ENCODE measurements around the gene AGAP3.

Gene AGAP3

DNA sequence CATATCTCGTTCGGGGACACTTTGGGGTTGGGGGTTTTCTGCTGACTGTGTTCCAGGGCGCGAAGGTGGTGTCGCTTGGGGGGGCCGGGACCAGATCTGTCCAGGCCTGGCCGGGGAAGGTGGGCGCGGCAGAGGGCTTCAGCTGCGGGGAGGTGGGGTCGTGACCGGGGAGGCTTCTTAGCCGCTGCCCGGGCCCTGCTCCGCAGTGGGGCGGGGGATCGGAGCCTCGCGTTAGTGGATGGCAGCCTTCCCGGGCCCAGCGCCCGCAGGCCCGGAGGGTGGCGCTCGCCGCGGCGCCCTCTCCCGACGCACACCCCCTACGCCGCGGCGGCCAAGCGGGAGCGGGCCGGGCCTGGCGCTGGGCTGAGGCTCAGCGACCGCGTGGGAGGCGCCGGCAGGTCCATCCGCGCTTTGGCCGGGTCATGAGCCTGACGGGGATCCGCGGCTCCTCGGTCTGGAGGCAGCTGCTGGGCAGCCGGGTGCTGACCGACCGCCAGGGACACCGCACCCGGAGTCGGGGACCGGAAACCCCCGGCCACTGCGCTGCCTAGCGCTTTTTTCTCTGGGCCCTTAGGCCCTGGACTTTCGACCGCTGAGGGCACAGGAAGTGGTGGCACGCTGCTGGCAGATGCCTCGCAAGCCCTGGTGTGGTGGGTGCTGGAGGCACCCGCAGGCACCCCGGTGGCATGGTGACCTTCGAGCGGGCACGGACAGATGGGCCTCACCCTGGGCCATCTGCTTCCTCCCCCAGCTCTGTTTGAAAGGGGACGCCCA, 1.2 kb downstream of the AGAP3 start:
- H3K4me1 Mint-ChIP-seq: peaks cover 46% of the 10 kb centered on the region
- peaks cover 10% of the 10 kb centered on the region for H3K36me3 Mint-ChIP-seq
- DNase-seq (ENCODE audit: low spot score in 2 of 2) (peak in 1 of 2 donors; percentile 76), ATAC-seq (peak; percentile 38)
- peak overlapping the region; percentile 98 for H3K4me3 Mint-ChIP-seq
- no peaks in the 10 kb centered on the region for H3K9me3 Mint-ChIP-seq
- peak overlapping the region; percentile 37 for H3K27ac Mint-ChIP-seq

DNA sequence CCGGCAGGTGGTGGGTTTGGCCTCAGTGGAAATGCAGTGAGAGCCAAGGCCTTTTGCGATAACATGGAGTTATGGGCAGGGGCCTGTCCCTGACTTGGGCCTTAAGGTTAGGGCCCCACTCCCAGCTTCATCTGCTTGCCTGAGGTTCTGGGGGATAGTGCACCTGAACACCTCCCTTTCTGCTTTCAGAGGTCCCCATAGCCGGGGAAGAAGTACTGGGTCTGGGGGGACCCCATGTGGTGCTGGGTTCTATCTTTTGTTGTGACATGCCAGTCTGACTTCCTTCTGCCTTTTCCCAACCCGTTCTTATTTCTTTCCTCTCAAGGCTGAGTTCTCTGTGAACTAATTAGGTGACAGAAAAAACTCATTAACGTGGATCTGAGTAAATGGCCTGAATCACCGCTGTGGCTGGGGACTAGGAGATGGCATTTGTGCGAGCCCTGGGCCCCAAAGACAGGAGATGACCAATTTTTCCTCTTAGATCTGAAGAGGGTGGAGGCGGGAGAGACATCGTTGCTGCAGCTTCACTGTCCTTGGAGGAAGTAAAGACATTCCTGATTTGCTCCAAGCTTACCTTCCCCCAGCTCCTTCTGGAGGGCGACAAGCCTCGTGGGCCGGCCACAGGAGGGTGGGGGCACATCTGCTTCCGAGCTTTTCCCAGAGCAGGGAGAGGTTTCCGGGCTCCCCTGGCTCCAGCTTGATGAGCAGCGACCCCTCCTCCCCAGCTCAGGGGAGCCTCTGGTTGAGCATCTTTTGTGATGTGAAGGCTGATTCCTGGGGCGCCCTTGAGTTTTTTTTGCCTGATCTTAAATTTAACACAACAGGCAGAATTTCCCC, 2.0 kb downstream of the AGAP3 start:
- DNase-seq (ENCODE audit: low spot score in 2 of 2) (no peak), ATAC-seq (no peak)
- H3K4me3 Mint-ChIP-seq: peak overlapping the region; percentile 98
- H3K4me1 Mint-ChIP-seq: peaks cover 40% of the 10 kb centered on the region
- peaks cover 10% of the 10 kb centered on the region for H3K36me3 Mint-ChIP-seq
- no peak overlapping the region for H3K27ac Mint-ChIP-seq
- H3K9me3 Mint-ChIP-seq: no peaks in the 10 kb centered on the region

DNA sequence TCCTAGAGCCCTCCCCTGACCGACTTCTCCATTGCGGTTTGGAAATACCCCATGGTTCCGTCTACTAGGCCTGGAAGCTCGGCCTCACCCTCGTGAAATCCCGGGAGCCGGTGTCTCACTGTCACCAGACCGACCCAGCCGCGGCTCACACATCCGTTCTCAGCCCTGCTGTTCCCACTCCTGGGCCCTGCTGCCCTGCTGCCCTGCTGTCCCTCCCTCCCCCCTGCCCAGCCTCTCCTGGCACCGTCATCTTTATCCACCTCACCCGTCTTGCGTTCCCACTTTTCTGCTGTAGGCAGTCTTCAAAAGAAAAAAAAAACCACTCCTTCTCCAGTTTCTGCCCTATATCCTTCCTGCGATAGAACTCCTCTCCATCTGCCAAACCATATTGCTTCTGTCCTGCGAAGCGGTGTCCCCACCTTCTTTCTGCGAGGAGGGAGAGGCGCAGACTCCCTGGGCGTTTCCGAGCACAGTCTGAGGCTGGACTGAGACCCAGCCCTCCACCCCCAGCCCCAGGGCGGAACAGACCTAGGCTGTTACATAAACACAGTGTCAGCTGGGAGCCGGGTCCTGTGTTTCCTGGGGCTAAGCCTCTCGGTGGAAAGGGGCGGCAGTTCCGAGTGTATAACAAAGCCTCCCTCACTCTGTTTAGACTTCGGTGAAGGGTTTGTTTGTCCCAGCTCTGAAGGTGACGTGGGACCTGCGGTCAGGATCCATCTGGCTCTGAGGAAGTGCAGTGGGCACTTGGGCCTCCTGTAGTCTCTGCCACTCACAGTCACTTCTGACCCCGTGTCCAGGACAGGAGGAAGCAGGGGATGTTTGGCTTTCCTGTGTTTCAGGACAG, 2.8 kb downstream of the AGAP3 start:
- H3K4me3 Mint-ChIP-seq: peak overlapping the region; percentile 43
- H3K4me1 Mint-ChIP-seq: peaks cover 35% of the 10 kb centered on the region
- H3K27ac Mint-ChIP-seq: peak overlapping the region; percentile 26
- ATAC-seq (no peak), DNase-seq (ENCODE audit: low spot score in 2 of 2) (no peak)
- H3K36me3 Mint-ChIP-seq: peaks cover 10% of the 10 kb centered on the region
- H3K9me3 Mint-ChIP-seq: no peaks in the 10 kb centered on the region

DNA sequence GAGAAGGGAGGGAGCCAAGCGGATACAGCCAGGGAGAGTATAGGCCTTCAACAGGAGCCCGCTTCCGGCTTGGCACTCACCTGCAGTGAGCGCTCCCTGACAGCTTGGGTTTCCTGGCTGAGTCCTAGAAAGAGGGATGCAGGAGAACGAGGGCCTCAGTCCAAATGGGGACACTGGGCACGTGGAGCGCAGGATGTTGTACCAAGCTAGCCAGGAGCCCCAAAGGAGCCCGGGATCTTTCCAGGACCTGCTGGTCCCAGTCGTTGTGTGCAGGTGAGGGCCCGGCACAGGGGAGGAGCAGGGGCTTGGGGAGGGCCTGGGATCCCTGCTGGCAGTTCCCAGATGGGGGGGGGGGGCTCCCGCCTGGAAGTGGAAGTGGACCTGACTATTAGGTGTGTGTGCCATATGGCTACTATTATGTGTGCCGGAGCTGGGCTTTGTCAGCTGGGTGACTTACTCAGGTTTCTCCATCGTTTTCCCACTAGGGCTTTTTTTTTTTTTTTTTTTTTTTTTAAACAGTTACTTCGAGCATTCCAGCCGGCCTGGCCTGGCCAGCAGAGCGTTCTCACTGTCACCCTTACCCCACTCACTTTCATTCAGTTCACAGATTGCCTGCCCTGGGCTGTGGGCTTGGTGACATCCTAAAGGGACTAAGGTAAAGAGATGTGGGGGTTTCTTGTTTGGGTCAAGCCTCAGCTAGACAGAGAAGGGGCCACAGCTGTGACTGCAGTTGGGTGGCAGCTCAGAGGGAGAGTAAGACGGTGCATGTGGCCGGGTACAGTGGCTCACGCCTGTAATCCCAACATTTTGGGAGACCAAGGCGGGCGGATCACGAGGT, 3.8 kb downstream of the AGAP3 start:
- no peak for ATAC-seq
- Mint-ChIP-seq H3K27ac (no peak overlapping the region), H3K4me1 (peaks cover 35% of the 10 kb centered on the region), H3K9me3 (no peaks in the 10 kb centered on the region), H3K4me3 (no peak overlapping the region), H3K36me3 (peaks cover 9% of the 10 kb centered on the region)
- no peak for DNase-seq (ENCODE audit: low spot score in 2 of 2)

DNA sequence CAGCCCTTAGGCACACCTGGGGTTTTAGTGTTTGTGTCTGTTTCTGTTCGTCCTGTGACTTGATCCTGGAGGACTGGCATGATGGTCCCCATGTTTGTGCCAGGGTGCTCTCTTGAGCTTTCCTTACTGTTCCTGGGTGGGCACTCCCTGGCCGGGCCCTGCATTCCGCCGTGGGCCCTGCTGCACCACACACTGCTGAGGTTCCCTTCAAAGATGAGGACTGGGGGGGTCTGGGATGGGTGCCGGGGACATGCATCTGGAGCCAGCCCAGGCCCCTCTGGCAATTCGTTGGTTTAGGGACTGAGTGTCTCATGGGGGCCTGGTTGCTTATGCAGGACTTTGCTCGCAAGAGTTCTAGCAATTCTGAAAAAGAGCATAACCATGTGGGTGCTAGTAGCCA, 4.7 kb downstream of the AGAP3 start:
- Mint-ChIP-seq H3K4me1 (peaks cover 26% of the 10 kb centered on the region), H3K36me3 (peaks cover under 1% of the 10 kb centered on the region), H3K4me3 (no peak overlapping the region), H3K9me3 (no peaks in the 10 kb centered on the region), H3K27ac (no peak overlapping the region)
- no peak for ATAC-seq
- DNase-seq (ENCODE audit: low spot score in 2 of 2): no peak

DNA sequence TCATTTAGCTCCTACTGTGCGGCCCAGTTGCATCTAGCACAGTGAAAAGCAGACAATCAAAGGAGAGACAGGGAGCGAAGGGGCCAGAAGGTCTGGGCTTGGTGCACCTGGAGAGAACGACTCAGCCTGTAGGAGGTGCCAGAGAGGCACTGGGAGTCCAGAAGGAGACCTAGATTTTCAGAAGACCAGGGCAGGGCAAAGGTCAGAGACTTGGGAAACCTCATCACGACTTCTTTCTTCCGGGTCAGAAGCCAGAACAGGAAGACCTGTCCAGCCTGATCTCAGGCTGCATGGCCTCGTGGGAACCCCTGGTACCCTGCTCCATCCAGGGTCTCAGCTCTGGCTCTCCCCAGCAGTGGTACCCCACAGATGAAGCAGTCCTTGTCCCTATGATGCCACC, 5.2 kb downstream of the AGAP3 start:
- DNase-seq (ENCODE audit: low spot score in 2 of 2): no peak
- no peaks in the 10 kb centered on the region for H3K36me3 Mint-ChIP-seq
- no peak for ATAC-seq
- peaks cover 26% of the 10 kb centered on the region for H3K4me1 Mint-ChIP-seq
- H3K4me3 Mint-ChIP-seq: no peak overlapping the region
- no peaks in the 10 kb centered on the region for H3K9me3 Mint-ChIP-seq
- no peak overlapping the region for H3K27ac Mint-ChIP-seq

DNA sequence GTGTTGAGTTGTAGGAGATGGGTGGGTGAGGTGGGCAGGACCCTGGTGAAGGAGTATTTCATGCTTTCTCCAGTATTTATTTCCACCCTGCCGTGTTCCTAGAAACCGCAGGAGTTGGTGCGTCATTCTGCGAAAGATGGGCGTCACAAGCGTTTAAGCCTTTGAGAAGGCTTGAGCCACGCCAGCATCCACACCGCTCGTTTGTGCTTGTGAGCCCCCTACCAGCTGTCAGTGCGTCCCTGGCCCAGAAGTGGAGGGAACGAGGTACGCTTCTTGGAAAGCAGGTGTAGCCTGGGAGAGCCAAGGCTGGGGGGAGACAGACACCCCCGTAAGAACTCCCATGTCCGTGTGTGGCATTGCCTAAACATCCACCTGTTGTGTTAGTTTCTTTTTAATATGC, 5.7 kb downstream of the AGAP3 start:
- ATAC-seq (no peak), DNase-seq (ENCODE audit: low spot score in 2 of 2) (no peak)
- H3K4me3 Mint-ChIP-seq: no peak overlapping the region
- peaks cover 26% of the 10 kb centered on the region for H3K4me1 Mint-ChIP-seq
- no peak overlapping the region for H3K27ac Mint-ChIP-seq
- H3K9me3 Mint-ChIP-seq: no peaks in the 10 kb centered on the region
- no peaks in the 10 kb centered on the region for H3K36me3 Mint-ChIP-seq

DNA sequence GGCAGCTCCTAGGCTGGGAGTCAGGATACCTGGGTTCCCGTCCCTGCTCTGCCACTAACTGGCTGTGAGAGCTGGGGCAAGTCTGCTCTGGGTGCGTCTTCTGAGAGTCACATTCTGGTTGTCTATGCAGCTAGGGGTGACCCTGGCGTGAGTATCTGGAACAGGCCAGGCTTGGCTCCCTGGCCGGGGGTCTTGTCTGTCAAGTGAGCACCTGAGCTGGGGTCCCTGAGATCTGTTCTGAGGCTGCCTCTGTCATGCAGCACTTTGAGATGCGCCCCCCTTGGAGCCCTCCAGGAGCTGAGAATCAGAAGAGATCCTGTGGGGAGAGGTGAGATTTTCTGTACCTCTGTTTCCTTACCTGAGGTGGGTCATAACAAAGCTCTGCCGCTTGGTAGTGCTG, 7.5 kb downstream of the AGAP3 start:
- Mint-ChIP-seq H3K4me1 (peaks cover 25% of the 10 kb centered on the region), H3K4me3 (no peak overlapping the region), H3K27ac (no peak overlapping the region), H3K36me3 (no peaks in the 10 kb centered on the region), H3K9me3 (no peaks in the 10 kb centered on the region)
- ATAC-seq (no peak), DNase-seq (ENCODE audit: low spot score in 2 of 2) (no peak)

DNA sequence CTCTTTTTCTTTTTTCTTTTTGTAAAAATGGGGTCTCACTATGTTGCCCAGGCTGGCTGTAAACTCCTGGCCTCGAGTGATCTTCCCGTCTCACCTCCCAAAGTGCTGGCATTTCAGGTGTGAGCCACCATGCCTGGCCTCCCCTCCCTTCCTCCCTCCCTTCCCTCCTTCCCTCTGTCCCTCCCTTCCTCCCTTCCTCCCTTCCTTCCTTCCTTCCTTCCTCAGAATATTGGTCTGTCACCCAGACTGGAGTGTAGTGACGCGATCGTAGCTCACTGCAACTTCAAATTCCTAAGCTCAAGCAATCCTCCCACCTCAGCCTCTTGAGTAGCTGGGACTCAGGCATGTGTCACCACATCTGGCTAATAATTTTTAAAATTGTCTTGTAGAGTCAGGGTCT, 8.4 kb downstream of the AGAP3 start:
- Mint-ChIP-seq H3K9me3 (no peaks in the 10 kb centered on the region), H3K4me3 (no peak overlapping the region), H3K27ac (peak overlapping the region; percentile 26), H3K36me3 (no peaks in the 10 kb centered on the region), H3K4me1 (peaks cover 16% of the 10 kb centered on the region)
- ATAC-seq (no peak), DNase-seq (ENCODE audit: low spot score in 2 of 2) (no peak)

DNA sequence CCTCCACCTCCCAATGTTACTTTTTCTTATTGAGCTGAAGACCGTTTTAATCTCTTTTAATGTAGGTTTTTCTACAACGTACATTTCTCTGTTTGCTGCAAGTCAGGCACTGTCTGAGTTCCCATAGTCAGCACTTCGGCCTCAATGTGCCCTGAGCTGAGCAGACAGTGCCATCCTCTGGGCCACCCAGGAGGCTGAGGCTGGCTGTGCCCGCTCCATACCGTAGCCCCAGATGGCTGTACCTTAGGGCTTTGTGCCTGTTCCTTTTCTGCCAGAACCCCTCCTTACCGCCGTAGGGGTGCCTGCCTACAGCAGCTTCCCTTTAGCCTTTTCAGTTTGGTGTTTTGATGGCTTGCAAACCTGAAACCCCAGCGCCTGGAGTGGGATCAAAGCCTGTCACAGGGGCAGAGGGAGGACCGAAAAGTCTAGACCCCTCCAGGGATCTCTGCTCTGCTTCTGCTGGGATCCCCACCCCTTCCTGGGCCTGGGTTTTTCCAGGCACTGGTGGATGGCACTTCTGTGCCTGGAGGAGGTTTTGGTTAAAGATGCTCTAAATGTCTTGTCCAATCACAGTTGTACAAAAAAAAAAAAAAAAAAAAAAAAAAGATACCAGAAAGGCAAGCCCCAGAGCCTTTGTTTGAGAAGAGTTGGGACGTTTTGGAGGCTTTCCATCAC, 9.0 kb downstream of the AGAP3 start:
- no peaks in the 10 kb centered on the region for H3K36me3 Mint-ChIP-seq
- no peak overlapping the region for H3K4me3 Mint-ChIP-seq
- no peak for DNase-seq (ENCODE audit: low spot score in 2 of 2)
- ATAC-seq: no peak
- peak overlapping the region; percentile 26 for H3K27ac Mint-ChIP-seq
- H3K9me3 Mint-ChIP-seq: no peaks in the 10 kb centered on the region
- H3K4me1 Mint-ChIP-seq: peaks cover 13% of the 10 kb centered on the region

DNA sequence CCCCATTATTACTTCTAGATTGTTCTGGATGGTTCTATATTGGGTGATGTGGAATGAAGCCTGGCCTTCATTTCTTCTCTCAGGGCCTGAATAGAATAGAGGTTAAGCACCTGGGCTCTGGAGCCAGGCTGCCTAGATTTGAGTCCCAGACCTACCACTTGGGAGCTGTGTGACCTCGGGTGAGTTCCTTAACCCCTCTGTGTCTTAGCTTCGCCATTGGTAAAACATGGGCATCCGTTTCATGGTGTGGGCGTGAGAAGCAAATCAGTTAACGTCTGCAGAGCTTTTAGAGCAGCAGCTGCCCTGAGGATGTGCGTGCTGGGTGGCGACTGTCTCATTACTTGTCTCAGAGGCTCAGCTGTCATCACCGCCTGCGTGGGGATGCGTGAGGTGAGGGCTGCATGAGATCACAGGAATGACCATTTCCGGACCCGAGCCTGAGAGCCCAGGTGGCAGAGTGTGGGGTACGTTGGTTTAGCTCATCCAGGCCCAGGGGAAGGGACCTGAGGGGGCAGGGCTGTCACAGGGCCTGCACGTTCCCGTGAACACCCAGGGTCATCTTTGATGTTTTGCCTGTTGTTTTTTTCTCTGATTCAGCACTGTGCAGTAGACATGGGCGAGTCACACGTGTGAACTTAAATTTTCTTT, 9.7 kb downstream of the AGAP3 start:
- H3K4me1 Mint-ChIP-seq: peaks cover 13% of the 10 kb centered on the region
- no peak overlapping the region for H3K27ac Mint-ChIP-seq
- DNase-seq (ENCODE audit: low spot score in 2 of 2) (no peak), ATAC-seq (no peak)
- no peaks in the 10 kb centered on the region for H3K36me3 Mint-ChIP-seq
- H3K9me3 Mint-ChIP-seq: no peaks in the 10 kb centered on the region
- no peak overlapping the region for H3K4me3 Mint-ChIP-seq

DNA sequence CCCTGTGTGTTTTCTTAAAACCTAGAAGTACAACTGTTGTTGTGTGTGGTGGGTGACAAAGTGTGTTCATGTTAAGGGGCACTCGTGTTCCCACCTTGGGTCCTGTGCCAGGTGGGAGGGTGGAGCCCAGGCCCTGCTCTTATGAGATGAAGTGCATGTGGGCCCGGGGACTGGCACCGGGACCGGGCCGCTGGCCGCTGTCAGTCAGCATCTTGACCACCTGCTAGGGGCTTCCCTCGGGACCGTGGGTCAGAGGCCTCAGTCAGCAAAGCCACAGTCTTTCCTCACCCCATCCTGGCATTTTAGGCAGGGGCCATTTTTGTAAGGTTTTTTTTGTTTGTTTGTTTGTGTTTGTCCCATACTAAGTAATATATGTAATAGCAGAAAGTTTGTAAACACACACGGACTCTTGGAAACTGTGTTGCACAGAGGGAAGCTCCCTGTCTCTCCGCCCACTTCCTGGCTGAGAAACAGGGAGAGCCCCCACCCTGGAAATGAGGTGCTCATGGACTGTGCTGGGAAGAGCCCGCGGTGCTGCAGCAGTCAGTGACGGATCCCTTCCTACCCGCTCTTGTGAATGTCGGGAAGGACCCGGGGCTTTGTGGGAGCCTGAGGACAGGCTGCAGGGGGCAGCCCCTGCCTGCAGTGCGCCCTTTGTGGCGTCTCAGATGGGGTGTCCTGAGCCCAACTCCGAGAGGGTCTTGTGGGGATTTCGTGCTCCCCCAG, 13.4 kb downstream of the AGAP3 start:
- no peaks in the 10 kb centered on the region for H3K9me3 Mint-ChIP-seq
- H3K4me1 Mint-ChIP-seq: peaks cover 12% of the 10 kb centered on the region
- no peak overlapping the region for H3K27ac Mint-ChIP-seq
- peaks cover 7% of the 10 kb centered on the region for H3K36me3 Mint-ChIP-seq
- ATAC-seq (no peak), DNase-seq (ENCODE audit: low spot score in 2 of 2) (no peak)
- H3K4me3 Mint-ChIP-seq: no peak overlapping the region

DNA sequence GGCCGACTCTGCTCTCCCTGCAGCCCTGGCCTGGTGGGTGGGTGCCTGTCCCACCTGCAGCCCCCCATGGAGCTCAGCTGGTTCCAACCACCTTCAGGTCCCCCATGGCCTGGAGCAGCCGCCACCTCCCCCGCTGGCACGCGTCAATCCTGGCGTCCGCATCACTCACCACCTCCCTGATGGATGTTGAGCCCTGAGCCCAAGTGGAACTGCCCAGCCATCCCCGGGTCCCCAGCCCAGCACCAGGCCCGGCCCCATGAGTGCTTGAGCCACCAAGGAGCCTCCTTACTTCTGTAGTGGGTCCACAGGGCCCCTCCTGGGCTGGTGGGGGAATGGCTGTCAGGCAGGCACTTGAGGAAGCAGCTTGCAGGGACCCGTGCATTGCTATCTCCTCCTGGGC, 14.6 kb downstream of the AGAP3 start:
- H3K27ac Mint-ChIP-seq: no peak overlapping the region
- ATAC-seq (no peak), DNase-seq (ENCODE audit: low spot score in 2 of 2) (no peak)
- H3K9me3 Mint-ChIP-seq: no peaks in the 10 kb centered on the region
- H3K36me3 Mint-ChIP-seq: peaks cover 7% of the 10 kb centered on the region
- peaks cover 7% of the 10 kb centered on the region for H3K4me1 Mint-ChIP-seq
- no peak overlapping the region for H3K4me3 Mint-ChIP-seq
